ENCODE measurements around the gene DST. TPM values are rescaled to one million over a fixed set of nuclear protein-coding genes. Genes with fewer than 3 reads are reported as not detected.
"Not testable (repeated sequence)": the region's sequence is repeated elsewhere in the genome, so short reads cannot be mapped to it uniquely, and the experiment has no call there.

The DST gene
- polyA plus RNA-seq, 1 experiment = 80.6 TPM

DNA sequence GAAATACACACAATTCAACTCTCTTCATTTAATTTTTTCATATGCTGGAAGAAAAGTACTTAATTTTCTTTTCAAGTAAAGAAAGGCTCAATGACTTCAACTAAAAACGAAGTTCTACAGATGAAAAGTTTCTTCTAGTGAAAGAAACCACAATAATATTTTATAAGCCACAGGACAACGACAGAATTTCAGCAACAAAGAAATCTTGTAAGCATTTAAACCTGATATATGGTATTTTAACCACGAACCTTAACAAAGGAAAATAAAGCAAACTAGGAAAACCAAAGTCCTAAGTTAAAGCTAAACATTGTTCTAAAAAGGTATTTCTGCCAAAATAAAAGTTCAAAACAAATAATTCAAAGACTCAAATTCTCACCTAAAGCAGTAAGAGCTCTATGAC is 24.6 kb upstream of the DST start:
- DNase-seq (ENCODE audit: low read depth) = no peak
- TF ChIP-seq, protein P1, sequence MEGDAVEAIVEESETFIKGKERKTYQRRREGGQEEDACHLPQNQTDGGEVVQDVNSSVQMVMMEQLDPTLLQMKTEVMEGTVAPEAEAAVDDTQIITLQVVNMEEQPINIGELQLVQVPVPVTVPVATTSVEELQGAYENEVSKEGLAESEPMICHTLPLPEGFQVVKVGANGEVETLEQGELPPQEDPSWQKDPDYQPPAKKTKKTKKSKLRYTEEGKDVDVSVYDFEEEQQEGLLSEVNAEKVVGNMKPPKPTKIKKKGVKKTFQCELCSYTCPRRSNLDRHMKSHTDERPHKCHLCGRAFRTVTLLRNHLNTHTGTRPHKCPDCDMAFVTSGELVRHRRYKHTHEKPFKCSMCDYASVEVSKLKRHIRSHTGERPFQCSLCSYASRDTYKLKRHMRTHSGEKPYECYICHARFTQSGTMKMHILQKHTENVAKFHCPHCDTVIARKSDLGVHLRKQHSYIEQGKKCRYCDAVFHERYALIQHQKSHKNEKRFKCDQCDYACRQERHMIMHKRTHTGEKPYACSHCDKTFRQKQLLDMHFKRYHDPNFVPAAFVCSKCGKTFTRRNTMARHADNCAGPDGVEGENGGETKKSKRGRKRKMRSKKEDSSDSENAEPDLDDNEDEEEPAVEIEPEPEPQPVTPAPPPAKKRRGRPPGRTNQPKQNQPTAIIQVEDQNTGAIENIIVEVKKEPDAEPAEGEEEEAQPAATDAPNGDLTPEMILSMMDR (IDR thresholded peaks at IDR 0.05; ENCODE audit: insufficient read depth, low read depth, low read length) = no peak
- ChIA-PET POLR2A (no interaction called here), CTCF (interaction anchor here (1.2 kb wide), 1 partner anchor 28 kb away, joined by 3 read pairs; no protein-coding TSS in a partner anchor)
- peaks cover 4% of the 10 kb centered on the region for H3K36me3 ChIP-seq (ENCODE audit: control insufficient read depth, insufficient read depth, low read length)
- H3K27me3 ChIP-seq (ENCODE audit: control insufficient read depth, insufficient read depth, low read length) = no peaks in the 10 kb centered on the region
- H3K4me3 ChIP-seq (ENCODE audit: low read depth, low read length) = no peak overlapping the region

DNA sequence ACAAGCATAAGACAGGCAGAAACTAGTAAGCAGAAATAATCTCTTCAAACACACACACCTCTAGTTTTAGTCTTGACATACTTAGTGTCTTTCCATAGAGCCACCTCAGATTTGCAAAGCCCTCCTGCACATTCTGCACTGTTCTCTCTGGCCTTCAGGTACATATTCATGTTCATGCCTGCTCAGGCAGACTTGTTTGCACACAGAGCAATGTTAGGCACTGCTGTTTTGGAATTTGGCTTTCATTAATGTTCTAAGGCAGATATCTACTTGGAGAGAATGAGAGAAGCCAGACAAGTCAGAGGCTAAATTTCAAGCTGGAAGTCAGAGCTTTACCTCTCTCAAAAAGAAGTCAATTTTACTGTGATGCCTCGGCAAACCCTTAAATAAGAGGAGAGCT is 21.3 kb upstream of the DST start:
- TF ChIP-seq, protein P1 (IDR thresholded peaks at IDR 0.05; ENCODE audit: insufficient read depth, low read depth, low read length) = no peak
- no peak for DNase-seq (ENCODE audit: low read depth)
- POLR2A ChIA-PET = no interaction called here
- Histone ChIP-seq H3K4me3 (ENCODE audit: low read depth, low read length) (no peak overlapping the region), H3K27me3 (ENCODE audit: control insufficient read depth, insufficient read depth, low read length) (no peaks in the 10 kb centered on the region), H3K36me3 (ENCODE audit: control insufficient read depth, insufficient read depth, low read length) (peaks cover 4% of the 10 kb centered on the region; the same call in 1 of the 2 replicates)
- CTCF ChIA-PET = interaction anchor here (1.0 to 1.2 kb wide), 2 partner anchors 8 to 14 kb away, joined by 3 read pairs; no protein-coding TSS in a partner anchor

DNA sequence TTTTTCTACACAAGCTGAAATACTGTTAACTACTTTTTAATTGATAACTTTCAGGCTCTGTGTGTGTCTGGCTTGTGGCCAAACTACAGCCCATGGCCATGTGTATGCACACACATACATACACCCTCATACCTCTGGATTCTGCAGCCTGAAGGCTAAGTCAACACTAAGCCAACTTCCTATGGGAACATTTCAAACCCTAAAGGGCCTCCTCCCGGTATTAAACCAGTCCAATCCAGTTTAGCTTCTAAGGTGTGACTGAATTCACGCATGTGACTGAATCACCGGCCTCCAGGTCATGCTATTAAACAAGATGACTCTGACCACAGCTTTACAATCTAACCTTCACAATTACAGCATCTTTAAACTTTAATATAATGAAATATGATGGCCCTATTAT is 20.7 kb upstream of the DST start:
- DNase-seq (ENCODE audit: low read depth) = no peak
- POLR2A ChIA-PET = no interaction called here
- TF ChIP-seq, protein P1 (IDR thresholded peaks at IDR 0.05; ENCODE audit: insufficient read depth, low read depth, low read length) = no peak

DNA sequence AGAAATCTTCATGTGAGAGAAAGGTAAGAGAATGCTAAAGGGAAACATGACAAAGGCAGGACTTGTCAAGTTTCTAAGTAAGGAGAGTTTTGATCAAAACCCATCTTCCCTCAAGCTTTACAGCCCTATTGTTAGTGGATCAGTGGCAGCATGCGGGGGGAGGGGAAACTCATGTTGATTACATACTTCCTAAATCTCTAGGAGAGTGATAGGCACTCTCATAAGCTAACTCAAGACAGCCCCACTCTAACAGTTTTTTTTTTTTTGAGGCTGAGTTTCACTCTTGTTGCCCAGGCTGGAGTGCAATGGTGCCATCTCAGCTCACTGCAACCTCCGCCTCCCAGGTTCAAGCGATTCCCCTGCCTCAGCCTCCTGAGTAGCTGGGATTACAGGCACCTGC is 18.6 kb upstream of the DST start:
- H3K27me3 ChIP-seq (ENCODE audit: control insufficient read depth, insufficient read depth, low read length); H3K4me3 ChIP-seq (ENCODE audit: low read depth, low read length); DNase-seq (ENCODE audit: low read depth); POLR2A ChIA-PET; H3K36me3 ChIP-seq (ENCODE audit: control insufficient read depth, insufficient read depth, low read length); CTCF ChIA-PET: not testable (repeated sequence)

More for the DNA sequence above, 20.7 kb upstream of the DST start:
- CTCF ChIA-PET = interaction anchor here (1.0 to 1.2 kb wide), 2 partner anchors 9 to 13 kb away, joined by 3 read pairs; no protein-coding TSS in a partner anchor
- Histone ChIP-seq H3K4me3 (ENCODE audit: low read depth, low read length) (no peak overlapping the region), H3K36me3 (ENCODE audit: control insufficient read depth, insufficient read depth, low read length) (peaks cover 4% of the 10 kb centered on the region; the same call in 1 of the 2 replicates), H3K27me3 (ENCODE audit: control insufficient read depth, insufficient read depth, low read length) (no peaks in the 10 kb centered on the region)

DNA sequence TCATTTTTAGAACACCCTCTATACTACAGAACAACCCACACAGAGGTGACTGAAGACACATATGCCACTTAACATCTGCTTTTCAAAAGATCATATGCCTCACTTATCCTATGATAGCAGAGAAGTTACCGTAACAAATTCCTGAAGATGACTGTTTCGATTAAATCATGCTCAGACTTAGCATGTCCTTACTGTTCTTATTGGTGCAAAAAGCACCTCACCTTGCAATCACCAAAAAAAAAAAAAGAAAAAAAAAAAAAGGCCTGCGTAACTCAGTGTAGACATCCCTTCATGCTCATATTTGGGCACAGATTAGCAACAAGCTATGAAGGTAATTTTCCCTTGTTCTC is 17.7 kb upstream of the DST start:
- H3K27me3 ChIP-seq (ENCODE audit: control insufficient read depth, insufficient read depth, low read length) = no peaks in the 10 kb centered on the region
- POLR2A ChIA-PET = no interaction called here
- TF ChIP-seq, protein P1 (IDR thresholded peaks at IDR 0.05; ENCODE audit: insufficient read depth, low read depth, low read length) = no peak

DNA sequence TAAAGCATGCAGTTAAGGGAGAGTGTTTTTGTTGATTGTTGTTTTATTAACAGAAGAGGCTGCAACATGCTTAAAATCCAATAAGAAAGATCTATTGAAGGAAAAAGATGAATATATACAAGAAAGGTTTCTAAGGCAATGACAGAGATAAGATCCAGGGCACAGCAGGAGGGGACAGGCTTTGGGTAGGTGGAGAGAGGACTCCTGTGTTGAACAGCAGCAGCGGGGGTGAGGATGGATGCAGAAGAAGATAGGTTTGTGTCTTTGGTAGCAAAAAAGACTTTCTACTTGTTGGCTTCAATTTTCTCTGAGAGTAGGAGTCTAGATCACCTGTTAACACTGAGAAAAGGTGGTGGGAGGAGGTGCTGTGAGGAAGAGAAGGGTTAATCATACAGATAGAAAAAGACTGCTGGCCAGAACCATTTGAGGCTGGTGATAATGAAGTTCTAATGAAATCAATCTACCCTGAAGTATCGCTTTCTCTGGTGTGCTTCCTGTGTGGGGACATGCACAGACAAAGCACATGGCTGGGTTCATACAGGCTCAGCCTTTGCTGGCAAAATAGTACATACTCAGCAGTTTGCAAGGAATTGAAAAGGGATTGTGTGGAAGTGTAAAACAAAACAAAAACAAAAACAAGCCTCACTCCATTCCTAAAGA is 17.2 kb upstream of the DST start:
- ChIA-PET CTCF (interaction anchor here (1.2 kb wide), 1 partner anchor 30 kb away, joined by 4 read pairs; no protein-coding TSS in a partner anchor), POLR2A (no interaction called here)
- no peaks in the 10 kb centered on the region for H3K27me3 ChIP-seq (ENCODE audit: control insufficient read depth, insufficient read depth, low read length)
- TF ChIP-seq, protein P1 (IDR thresholded peaks at IDR 0.05; ENCODE audit: insufficient read depth, low read depth, low read length) = no peak
- no peak overlapping the region for H3K4me3 ChIP-seq (ENCODE audit: low read depth, low read length)
- H3K36me3 ChIP-seq (ENCODE audit: control insufficient read depth, insufficient read depth, low read length) = no peaks in the 10 kb centered on the region
- no peak for DNase-seq (ENCODE audit: low read depth)

More for the DNA sequence above, 17.7 kb upstream of the DST start:
- H3K4me3 ChIP-seq (ENCODE audit: low read depth, low read length) = no peak overlapping the region
- H3K36me3 ChIP-seq (ENCODE audit: control insufficient read depth, insufficient read depth, low read length) = no peaks in the 10 kb centered on the region
- DNase-seq (ENCODE audit: low read depth) = no peak
- CTCF ChIA-PET = interaction anchor here (0.5 kb wide), 1 partner anchor 656 kb away, joined by 3 read pairs; no protein-coding TSS in a partner anchor
